NCI-H2196 treated with DMSO at 0.1 percent for 48 hours (cell line): ENCODE data around the gene CORO1C.

Source experiments
- DNase-seq: peaks from one replicate; lab custom pipeline; 2025; ENCODE audit not compliant: unreplicated experiment; lab: John Stamatoyannopoulos, UW

Gene CORO1C

GRCh38 chr12:108727868-108728735, 3.2 kb downstream of the CORO1C start:
- DNase-seq, result no peak

GRCh38 chr12:108727161-108727560, 4.2 kb downstream of the CORO1C start:
- no peak for DNase-seq

GRCh38 chr12:108724890-108725151, 6.5 kb downstream of the CORO1C start:
- no peak for DNase-seq

GRCh38 chr12:108724054-108724889, 7.0 kb downstream of the CORO1C start:
- no peak for DNase-seq

DNA sequence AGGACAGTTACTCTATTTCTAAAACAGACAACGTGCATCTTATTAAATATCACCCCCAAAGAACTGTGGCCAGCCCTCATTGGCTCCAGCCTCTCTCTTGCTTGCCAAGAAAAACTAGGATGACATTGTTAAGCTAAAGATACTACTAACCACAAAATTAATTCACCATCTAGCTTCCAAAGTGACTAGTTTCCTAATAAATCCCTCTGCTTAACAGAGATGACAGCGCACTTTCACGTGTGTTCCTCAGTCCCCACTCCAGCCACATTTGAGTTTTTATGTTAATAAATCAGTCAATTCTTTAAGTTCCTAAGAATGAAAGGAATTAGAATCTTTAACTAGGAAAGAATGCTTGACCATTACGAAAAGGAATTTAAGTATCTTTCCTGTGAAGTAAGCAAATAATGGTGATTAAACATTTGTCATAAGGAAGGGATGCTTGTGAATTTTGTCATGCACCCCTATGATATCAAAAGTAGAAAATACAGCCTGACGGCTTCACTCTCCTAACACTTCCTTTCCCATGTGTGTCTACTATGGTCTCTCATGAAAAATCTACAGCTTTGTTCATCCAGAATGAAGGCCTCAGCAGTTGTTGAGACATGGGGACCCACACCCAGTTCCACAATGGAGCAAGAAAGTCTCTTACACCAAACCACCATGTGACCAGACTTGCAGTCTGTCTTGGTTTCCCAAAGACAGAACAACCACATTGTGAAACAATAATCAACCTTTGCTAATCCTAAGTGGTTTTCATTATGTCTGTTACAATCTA, 8.1 kb downstream of the CORO1C start:
- no peak for DNase-seq

DNA sequence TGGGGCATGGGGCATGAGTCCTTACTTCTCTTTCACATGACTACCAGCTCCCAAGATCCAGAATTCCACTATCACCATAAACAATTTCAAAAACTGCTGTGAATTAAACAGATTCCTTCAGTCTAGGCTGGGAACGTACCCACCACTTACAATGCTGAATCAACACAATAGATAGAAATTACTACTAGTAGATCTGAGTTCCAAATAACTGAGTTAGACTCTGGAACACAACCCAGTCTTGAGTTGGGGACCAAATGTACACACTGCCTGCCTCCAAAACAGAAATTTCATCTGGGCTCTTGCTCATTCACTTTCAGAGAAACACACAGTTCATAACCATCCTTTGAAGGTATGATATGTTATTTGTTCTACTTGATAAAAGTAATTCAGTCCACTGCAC, 8.9 kb downstream of the CORO1C start:
- DNase-seq, result no peak

- DNase-seq, result no peak
Measured at GRCh38 chr12:108721824-108722223, 9.5 kb downstream of the CORO1C start.

DNA sequence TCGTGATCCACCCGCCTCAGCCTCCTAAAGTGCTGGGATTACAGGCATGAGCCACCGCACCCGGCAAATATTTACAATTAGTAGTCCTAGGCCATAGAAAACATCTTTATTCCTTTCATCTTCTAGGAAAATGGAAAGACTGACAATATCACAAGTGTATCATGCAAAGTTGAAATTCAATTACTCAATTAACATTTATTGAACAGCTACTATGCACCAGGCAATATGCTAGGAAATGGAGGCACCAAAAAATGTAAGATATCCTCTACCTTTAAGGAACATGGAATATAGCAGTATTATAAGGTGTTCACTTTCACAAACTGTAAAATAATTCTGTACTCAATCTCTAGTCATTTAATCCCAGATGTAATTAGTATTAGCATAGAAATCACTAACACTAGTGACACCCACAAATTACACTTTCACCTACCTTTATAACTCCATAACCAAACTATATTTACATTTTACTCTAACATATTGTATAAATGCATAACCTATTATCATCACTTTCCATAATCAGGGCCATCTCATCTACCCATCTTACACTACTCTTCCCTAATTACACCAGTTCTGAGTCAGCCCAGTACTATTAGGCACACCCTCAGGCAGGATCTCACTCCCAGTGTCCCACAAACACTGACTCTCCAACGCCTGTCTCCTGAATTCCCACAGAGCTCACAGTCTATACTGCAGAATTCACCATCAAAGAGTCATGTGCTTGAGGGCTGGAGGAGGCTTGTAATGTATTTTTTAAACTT, 10.4 kb downstream of the CORO1C start:
- DNase-seq, result no peak

DNA sequence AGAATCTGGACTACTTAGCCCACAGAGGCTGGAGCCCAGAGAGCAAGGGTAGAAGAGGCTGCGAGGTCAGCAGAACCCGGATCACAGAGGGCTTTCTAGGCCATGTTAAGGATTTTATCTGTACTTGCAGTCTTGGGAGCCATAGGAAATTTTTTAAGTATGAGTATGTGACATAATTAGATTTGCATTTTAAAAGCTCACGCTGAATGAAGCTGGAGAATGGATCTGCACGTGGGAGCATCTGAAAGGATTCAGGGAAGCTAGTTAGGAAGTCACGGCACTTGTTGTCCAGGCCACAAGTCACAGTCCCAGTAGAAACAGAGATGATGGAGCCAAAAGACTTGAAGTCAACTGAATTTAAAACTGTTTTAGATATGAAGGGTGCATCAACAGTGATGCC, 14.1 kb downstream of the CORO1C start:
- no peak for DNase-seq

GRCh38 chr12:108714866-108715265, 16.5 kb downstream of the CORO1C start:
- DNase-seq, result no peak

GRCh38 chr12:108713471-108713870, 17.8 kb downstream of the CORO1C start:
- DNase-seq, result no peak

- no peak for DNase-seq
Measured at GRCh38 chr12:108712925-108713203, 18.5 kb downstream of the CORO1C start.

DNA sequence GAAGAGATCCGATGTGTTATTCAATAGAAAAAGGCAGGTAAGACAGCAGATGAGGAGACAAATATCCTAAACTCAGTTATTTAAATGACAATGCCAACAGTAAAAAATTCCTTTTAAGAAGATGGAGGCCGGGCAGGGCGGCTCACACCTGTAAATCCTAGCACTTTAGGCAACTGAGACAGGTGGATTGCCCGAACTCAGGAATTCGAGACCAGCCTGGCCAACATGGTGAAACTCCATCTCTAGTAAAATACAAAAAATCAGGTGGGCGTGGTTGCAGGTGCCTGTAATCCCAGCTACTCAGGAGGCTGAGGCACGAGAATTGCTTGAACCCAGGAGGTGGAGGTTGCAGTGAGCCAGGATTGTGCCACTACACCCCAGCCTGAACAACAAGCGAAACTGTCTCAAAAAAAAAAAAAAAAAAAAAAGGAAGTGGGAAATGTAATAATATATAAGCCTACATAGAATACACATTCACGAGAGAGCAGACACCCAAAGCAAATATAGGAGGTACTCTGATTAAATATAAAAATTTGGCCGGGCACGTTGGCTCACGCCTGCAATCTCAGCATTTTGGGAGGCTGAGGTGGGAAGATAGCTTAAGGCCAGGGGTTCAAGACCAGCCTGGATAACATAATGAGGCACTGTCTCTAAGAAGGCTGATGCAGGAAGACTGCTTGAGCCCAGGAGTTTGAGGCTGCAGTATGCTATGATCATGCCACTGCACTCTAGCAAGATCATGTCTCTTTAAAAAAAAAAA, 19.0 kb downstream of the CORO1C start:
- DNase-seq, result no peak

DNA sequence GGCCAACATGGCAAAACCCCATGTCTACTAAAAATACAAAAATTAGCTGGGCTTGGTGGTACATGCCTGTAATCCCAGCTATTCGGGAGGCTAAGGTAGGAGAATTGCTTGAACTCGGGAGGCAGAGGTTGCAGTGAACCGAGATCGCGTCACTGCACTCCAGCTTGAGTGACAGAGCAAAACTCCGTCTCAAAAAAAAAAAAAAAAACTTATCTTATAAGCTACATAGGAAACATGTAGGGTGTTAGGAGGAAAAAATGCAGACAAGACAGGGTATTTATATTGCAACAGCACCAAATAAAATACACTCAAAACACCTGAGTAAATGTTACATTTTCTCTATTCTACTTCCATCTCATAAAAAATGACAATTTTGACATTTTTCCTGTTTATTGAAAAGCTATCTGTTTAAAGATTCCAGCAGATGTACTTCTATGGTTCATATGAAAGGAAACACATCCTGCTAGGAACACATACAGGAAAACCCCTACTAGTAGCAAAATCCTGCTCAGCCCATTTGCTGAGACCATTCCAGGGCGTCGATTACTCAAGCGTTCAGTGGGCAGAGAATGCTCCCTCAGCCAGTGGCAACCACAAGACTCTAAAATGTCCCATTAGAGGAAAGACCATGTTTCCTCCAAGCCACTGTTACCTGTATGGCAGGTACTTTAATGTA, 19.7 kb downstream of the CORO1C start:
- DNase-seq, result no peak

- no peak for DNase-seq
Measured at GRCh38 chr12:108709697-108710096, 21.6 kb downstream of the CORO1C start.

DNA sequence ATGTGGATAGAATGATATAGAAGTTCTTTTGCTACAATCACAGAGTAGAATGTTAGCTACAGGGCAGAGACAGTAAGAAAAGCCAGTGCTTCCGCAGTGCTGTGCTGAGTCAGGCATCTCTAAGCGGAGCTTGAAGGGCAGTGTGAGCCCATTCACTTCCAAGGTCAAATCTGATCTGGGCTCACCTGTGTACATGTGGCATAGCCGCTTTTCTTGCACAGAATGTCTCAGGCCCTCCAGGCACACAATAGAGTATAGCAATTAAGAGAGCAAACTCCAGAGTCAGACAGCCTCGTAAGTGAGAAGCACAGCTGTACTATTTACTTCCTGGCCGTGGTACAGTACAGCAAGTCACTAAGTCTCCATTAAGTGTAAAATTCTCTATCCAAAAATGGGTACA, 26.8 kb downstream of the CORO1C start:
- no peak for DNase-seq

- no peak for DNase-seq
Measured at GRCh38 chr12:108702595-108703320, 28.6 kb downstream of the CORO1C start.

DNA sequence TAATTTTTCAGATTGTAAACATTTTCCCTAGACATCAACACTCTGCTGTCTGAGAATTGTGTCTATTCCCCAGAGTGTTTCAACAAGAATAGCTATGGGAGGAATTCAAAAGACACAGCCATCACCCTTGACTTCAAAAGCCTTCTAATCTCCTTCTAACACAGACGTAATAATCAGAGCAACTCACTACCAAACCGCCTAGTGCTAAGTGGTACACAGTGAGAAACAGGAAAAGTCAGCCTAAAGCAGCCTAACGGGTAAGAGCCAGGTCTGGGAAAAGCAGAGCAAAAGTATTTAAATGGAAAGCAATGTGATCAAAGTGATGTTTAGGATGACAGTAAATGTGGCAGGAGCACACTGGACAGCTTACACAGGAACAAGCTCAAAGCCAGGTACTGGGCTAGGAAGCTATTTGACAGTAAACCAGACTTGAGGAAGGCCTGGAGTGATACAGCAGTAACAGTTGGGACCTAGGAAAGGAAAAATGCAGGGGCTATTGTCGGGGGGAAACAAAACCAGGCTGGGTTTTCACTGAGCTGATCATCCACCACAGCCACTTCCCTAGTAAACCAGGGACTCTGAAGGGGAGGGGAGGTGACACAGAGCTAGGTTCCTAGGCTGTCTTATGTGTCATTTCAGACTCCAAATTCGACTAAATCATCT, 29.4 kb downstream of the CORO1C start:
- no peak for DNase-seq
